ENCODE results near the gene LRRFIP2.

The LRRFIP2 gene

DNA sequence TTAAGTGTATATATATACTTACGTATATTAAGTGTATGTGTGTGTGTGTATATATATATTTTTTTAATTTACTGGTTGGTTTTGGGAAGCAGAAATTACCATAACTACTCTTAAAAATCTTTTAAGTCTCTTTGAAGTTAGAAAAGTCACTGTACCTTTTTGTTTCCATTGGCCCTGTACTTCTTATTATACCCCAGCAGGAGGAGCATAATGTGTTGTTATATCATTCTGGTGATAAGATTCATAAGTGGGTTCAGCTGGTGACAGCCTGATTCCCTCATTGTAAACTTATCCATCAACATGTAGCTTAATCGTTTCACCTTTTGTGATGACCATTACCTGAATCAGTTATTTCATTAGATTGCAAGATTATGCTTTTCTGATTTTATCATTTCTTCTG, 150.3 kb downstream of the LRRFIP2 start:
- H3K27ac ChIP-seq: no peak overlapping the region
- TF ChIP-seq, protein P1, sequence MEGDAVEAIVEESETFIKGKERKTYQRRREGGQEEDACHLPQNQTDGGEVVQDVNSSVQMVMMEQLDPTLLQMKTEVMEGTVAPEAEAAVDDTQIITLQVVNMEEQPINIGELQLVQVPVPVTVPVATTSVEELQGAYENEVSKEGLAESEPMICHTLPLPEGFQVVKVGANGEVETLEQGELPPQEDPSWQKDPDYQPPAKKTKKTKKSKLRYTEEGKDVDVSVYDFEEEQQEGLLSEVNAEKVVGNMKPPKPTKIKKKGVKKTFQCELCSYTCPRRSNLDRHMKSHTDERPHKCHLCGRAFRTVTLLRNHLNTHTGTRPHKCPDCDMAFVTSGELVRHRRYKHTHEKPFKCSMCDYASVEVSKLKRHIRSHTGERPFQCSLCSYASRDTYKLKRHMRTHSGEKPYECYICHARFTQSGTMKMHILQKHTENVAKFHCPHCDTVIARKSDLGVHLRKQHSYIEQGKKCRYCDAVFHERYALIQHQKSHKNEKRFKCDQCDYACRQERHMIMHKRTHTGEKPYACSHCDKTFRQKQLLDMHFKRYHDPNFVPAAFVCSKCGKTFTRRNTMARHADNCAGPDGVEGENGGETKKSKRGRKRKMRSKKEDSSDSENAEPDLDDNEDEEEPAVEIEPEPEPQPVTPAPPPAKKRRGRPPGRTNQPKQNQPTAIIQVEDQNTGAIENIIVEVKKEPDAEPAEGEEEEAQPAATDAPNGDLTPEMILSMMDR (conservative IDR thresholded peaks at IDR 0.05): peak; percentile 71

- H3K27ac ChIP-seq: no peak overlapping the region
- TF ChIP-seq, protein P1 (conservative IDR thresholded peaks at IDR 0.05): no peak
These were observed 156.7 kb downstream of the LRRFIP2 start for GRCh38 chr3:37017683-37018082.

GRCh38 chr3:37016903-37017302, 157.5 kb downstream of the LRRFIP2 start:
- H3K27ac ChIP-seq: no peak overlapping the region
- TF ChIP-seq, protein P1 (conservative IDR thresholded peaks at IDR 0.05): no peak

- TF ChIP-seq, protein P1 (conservative IDR thresholded peaks at IDR 0.05): no peak
- no peak overlapping the region for H3K27ac ChIP-seq
These were observed 158.7 kb downstream of the LRRFIP2 start for GRCh38 chr3:37015642-37016041.

- H3K27ac ChIP-seq: no peak overlapping the region
- TF ChIP-seq, protein P1 (conservative IDR thresholded peaks at IDR 0.05): no peak
These were observed 159.8 kb downstream of the LRRFIP2 start for GRCh38 chr3:37014620-37015019.
